HG02943 (cell line): Measurements from ENCODE around the gene CYP26C1.
"Not testable (repeated sequence)": the region's sequence is repeated elsewhere in the genome, so short reads cannot be mapped to it uniquely, and the experiment has no call there.

ENCODE experiments used
- ATAC-seq: cut with Tn5 transposase; IDR thresholded peaks from one replicate; pipeline ENCODE4 v1.9.1; 2021; ENCODE audit warnings: mild to moderate bottlenecking, low read depth, moderate library complexity; ENCODE audit not compliant: unreplicated experiment

Gene CYP26C1

GRCh38 chr10:93101148-93101547 is 40.5 kb downstream of the CYP26C1 start:
- not testable (repeated sequence) for ATAC-seq

GRCh38 chr10:93103953-93104352 is 43.4 kb downstream of the CYP26C1 start:
- no peak for ATAC-seq

GRCh38 chr10:93106631-93107072 is 46.1 kb downstream of the CYP26C1 start:
- no peak for ATAC-seq

- no peak for ATAC-seq
Observed at GRCh38 chr10:93110472-93111146, 50.0 kb downstream of the CYP26C1 start.

- no peak for ATAC-seq
Observed at GRCh38 chr10:93113042-93113441, 52.4 kb downstream of the CYP26C1 start.

GRCh38 chr10:93115661-93116383 is 55.2 kb downstream of the CYP26C1 start:
- ATAC-seq: peak; percentile 67
